Gastroesophageal sphincter (tissue), 3 donors: ENCODE measurements around the gene VSIG10L.

Experiments
- POLR2A ChIP-seq, 2 donors: fragments of 450-650 bp; IDR thresholded peaks; one replicate each; pipeline ENCODE4 v1.6.1; 2017; ENCODE audit warnings: antibody characterized with exemption in 2 of 2, mild to moderate bottlenecking in 2 of 2, moderate library complexity in 1 of 2
- TF ChIP-seq, protein P1 (sequence below), 4 experiments: fragments of 200-600 bp in 2 of 4; fragments of 450-650 bp in 2 of 4; sonication (generic) in 1 of 4; IDR thresholded peaks; one replicate each; pipeline ENCODE4 v1.5.1; 2017 to 2019; ENCODE audit warnings: antibody characterized with exemption in 4 of 4, mild to moderate bottlenecking in 2 of 4, moderate library complexity in 2 of 4

- TF ChIP-seq, protein P1, sequence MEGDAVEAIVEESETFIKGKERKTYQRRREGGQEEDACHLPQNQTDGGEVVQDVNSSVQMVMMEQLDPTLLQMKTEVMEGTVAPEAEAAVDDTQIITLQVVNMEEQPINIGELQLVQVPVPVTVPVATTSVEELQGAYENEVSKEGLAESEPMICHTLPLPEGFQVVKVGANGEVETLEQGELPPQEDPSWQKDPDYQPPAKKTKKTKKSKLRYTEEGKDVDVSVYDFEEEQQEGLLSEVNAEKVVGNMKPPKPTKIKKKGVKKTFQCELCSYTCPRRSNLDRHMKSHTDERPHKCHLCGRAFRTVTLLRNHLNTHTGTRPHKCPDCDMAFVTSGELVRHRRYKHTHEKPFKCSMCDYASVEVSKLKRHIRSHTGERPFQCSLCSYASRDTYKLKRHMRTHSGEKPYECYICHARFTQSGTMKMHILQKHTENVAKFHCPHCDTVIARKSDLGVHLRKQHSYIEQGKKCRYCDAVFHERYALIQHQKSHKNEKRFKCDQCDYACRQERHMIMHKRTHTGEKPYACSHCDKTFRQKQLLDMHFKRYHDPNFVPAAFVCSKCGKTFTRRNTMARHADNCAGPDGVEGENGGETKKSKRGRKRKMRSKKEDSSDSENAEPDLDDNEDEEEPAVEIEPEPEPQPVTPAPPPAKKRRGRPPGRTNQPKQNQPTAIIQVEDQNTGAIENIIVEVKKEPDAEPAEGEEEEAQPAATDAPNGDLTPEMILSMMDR (IDR thresholded peaks at IDR 0.05), result no peak
- no peak for TF ChIP-seq POLR2A (IDR thresholded peaks at IDR 0.05)
Measured at GRCh38 chr19:51294977-51295375, 47.0 kb downstream of the VSIG10L start.
